Retinal pigment epithelial cell (primary cell): ENCODE data around the gene SRGAP1.

Source experiments
- DNase-seq: peaks from one replicate; pipeline ENCODE4 v3.0.0-alpha.2; 2010; ENCODE audit warnings: low read depth
- H3K4me3 ChIP-seq: 2 replicates; pipeline ENCODE4 v1.5.1; 2011; ENCODE audit warnings: mild to moderate bottlenecking, low read length, control low read depth, moderate library complexity
- TF ChIP-seq, protein P1 (sequence below): conservative IDR thresholded peaks from 2 replicates; pipeline ENCODE4 v1.5.1; 2011; ENCODE audit warnings: low read depth, low read length, control low read depth, inconsistent platforms

The SRGAP1 gene

GRCh38 chr12:63952995-63953394 lies 108.5 kb downstream of the SRGAP1 start:
- TF ChIP-seq, protein P1, sequence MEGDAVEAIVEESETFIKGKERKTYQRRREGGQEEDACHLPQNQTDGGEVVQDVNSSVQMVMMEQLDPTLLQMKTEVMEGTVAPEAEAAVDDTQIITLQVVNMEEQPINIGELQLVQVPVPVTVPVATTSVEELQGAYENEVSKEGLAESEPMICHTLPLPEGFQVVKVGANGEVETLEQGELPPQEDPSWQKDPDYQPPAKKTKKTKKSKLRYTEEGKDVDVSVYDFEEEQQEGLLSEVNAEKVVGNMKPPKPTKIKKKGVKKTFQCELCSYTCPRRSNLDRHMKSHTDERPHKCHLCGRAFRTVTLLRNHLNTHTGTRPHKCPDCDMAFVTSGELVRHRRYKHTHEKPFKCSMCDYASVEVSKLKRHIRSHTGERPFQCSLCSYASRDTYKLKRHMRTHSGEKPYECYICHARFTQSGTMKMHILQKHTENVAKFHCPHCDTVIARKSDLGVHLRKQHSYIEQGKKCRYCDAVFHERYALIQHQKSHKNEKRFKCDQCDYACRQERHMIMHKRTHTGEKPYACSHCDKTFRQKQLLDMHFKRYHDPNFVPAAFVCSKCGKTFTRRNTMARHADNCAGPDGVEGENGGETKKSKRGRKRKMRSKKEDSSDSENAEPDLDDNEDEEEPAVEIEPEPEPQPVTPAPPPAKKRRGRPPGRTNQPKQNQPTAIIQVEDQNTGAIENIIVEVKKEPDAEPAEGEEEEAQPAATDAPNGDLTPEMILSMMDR = no peak
- no peak for DNase-seq
- no peak overlapping the region for H3K4me3 ChIP-seq

DNA sequence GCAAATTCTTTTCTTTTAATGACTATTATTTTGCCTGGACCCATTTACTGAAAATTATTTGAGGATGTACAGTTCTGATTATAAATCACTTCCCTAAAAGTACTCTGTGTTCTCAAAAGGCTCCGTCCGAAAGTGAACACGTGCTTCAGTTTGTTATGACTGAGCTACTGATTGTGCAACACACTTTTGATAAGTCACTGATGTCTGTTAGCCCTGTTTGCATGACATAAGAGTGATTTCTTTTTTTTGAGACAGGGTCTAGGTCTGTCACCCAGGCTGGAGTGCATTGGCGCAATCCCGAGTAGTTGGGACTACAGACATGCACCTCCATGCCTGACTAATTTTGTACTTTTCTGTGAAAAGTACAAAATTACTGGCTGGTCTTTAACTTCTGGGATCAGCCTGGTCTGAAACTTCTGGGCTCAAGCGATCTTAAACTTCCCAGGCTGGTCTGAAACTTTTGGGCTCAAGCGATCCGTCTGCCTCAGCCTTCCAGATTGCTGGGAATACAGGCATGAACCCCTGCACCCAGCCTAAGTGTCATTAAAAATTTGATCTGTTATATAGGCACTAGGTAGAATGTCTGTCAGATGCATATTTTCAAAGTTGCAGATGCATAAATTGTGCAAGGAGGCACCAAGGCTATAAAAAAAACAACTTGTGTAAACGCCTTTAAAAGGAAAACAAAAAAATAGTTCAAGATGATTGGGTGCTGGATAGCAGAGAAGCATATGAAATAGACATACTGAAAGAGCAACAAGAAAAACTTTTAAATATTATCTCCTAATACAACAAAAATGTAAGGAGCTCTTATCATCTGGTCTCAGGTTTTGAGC lies 111.5 kb downstream of the SRGAP1 start:
- no peak overlapping the region for H3K4me3 ChIP-seq
- no peak for DNase-seq
- TF ChIP-seq, protein P1 = no peak

- TF ChIP-seq, protein P1 = no peak
- H3K4me3 ChIP-seq = no peak overlapping the region
- DNase-seq = no peak
These were observed 113.0 kb downstream of the SRGAP1 start for GRCh38 chr12:63957496-63957895.

DNA sequence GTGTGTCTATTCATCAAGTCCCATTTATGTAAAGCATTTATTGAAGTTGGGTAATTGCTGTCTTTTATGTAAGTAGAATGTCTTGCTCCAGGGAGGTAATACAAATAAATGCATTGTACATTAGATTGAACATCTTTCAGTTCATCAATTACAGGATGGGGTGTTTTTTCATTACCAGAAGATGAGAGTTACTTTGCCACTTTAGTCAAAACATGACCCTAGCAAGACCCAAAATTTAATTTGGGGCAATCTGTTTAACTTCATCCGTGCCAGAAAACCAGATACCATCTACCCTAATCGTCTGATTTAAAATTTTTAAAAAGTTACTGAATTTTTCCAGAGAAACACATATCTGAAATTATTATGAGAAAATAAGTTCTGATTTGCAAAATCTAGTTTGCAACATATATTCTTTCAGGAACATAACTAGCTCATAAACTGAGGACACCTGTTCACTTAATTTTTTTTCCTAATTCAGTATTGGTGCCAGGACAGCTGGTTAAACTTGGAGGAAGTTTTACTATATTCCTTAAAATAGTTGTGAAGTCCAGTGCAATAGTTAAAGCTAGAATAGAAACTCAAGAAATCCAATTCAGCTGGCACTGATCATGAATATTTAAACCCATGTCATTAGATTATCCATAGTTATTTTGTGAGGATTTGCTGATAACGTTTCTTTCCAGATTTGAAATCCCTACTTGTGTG lies 114.5 kb downstream of the SRGAP1 start:
- TF ChIP-seq, protein P1 = no peak
- H3K4me3 ChIP-seq = no peak overlapping the region
- DNase-seq = no peak

DNA sequence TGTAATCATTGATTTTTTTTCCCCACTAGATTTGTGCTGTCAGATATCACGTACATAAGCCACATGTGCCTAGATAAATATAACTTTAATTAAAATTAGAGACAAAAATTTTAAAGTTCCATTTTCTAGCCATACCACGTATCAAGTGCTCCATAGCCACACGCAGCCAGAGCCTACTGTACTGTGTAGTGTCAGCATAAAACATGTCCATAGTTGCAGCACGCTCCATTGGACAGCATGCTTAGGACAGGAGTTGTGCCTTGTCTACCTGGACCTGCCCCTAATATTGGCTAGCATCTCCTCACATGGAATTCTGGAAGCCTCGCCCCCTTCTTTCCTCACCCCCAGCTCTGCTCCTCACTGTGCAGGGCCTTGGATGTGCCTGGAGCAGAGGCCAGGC lies 116.5 kb downstream of the SRGAP1 start:
- TF ChIP-seq, protein P1 = no peak
- no peak for DNase-seq
- H3K4me3 ChIP-seq = no peak overlapping the region

GRCh38 chr12:63961543-63961942 lies 117.0 kb downstream of the SRGAP1 start:
- TF ChIP-seq, protein P1 = no peak
- no peak for DNase-seq
- no peak overlapping the region for H3K4me3 ChIP-seq
